T-helper 9 cell (primary cell): ENCODE measurements around the gene DPEP1.
A peak's percentile ranks its signal among the peaks of the same experiment; 100 is the strongest.

Experiments
- DNase-seq: peaks from one replicate; pipeline ENCODE4 v3.0.0-alpha.2; 2020

DPEP1 gene

GRCh38 chr16:89599451-89599858, 14.0 kb upstream of the DPEP1 start:
- no peak for DNase-seq

- DNase-seq, result no peak
These were observed 13.5 kb upstream of the DPEP1 start for GRCh38 chr16:89599902-89600301.

- DNase-seq, result no peak
These were observed 13.0 kb upstream of the DPEP1 start for GRCh38 chr16:89600427-89600826.

- DNase-seq, result no peak
These were observed 12.5 kb upstream of the DPEP1 start for GRCh38 chr16:89600956-89601355.

- no peak for DNase-seq
These were observed 11.6 kb upstream of the DPEP1 start for GRCh38 chr16:89601906-89602272.

- DNase-seq, result peak; percentile 42
These were observed 11.0 kb upstream of the DPEP1 start for GRCh38 chr16:89602273-89602951.

- no peak for DNase-seq
These were observed 10.4 kb upstream of the DPEP1 start for GRCh38 chr16:89602952-89603590.

- no peak for DNase-seq
These were observed 8.7 kb upstream of the DPEP1 start for GRCh38 chr16:89604764-89605163.

GRCh38 chr16:89605186-89605970, 8.1 kb upstream of the DPEP1 start:
- DNase-seq, result no peak

- DNase-seq, result no peak
These were observed 7.4 kb upstream of the DPEP1 start for GRCh38 chr16:89606006-89606405.

- no peak for DNase-seq
These were observed 6.0 kb upstream of the DPEP1 start for GRCh38 chr16:89607453-89607852.

- DNase-seq, result no peak
These were observed 5.3 kb upstream of the DPEP1 start for GRCh38 chr16:89607937-89608740.

GRCh38 chr16:89610108-89610453, 3.4 kb upstream of the DPEP1 start:
- no peak for DNase-seq

GRCh38 chr16:89612415-89613166, 851 bp upstream of the DPEP1 start:
- DNase-seq, result no peak

- DNase-seq, result no peak
These were observed 565 bp downstream of the DPEP1 start for GRCh38 chr16:89613954-89614459.

- DNase-seq, result no peak
These were observed 1.7 kb downstream of the DPEP1 start for GRCh38 chr16:89615176-89615575.

- DNase-seq, result no peak
These were observed 2.2 kb downstream of the DPEP1 start for GRCh38 chr16:89615596-89616090.

GRCh38 chr16:89616623-89617022, 3.2 kb downstream of the DPEP1 start:
- no peak for DNase-seq

- DNase-seq, result no peak
These were observed 3.6 kb downstream of the DPEP1 start for GRCh38 chr16:89617036-89617435.

- no peak for DNase-seq
These were observed 4.9 kb downstream of the DPEP1 start for GRCh38 chr16:89618109-89618998.

- no peak for DNase-seq
These were observed 6.4 kb downstream of the DPEP1 start for GRCh38 chr16:89619840-89620239.
